GM19468 (cell line): ENCODE results near the gene CAMTA1.

ENCODE experiments used
- ATAC-seq: cut with Tn5 transposase; IDR thresholded peaks from one replicate; pipeline ENCODE4 v1.9.1; 2021; ENCODE audit warnings: mild to moderate bottlenecking, moderate library complexity, moderate number of reproducible peaks; ENCODE audit not compliant: unreplicated experiment; ENCODE audit errors: extremely low read depth

The CAMTA1 gene

GRCh38 chr1:7578206-7578605 is 793.0 kb downstream of the CAMTA1 start:
- ATAC-seq, result no peak

GRCh38 chr1:7579016-7579415 is 793.8 kb downstream of the CAMTA1 start:
- ATAC-seq, result no peak

- ATAC-seq, result no peak
Observed at GRCh38 chr1:7579831-7580804, 794.9 kb downstream of the CAMTA1 start.

GRCh38 chr1:7580923-7581753 is 795.9 kb downstream of the CAMTA1 start:
- ATAC-seq, result no peak

GRCh38 chr1:7581754-7582459 is 796.7 kb downstream of the CAMTA1 start:
- ATAC-seq, result no peak

- no peak for ATAC-seq
Observed at GRCh38 chr1:7582460-7582972, 797.3 kb downstream of the CAMTA1 start.

GRCh38 chr1:7583291-7584096 is 798.2 kb downstream of the CAMTA1 start:
- no peak for ATAC-seq

GRCh38 chr1:7584157-7584556 is 798.9 kb downstream of the CAMTA1 start:
- no peak for ATAC-seq

- no peak for ATAC-seq
Observed at GRCh38 chr1:7584643-7585042, 799.4 kb downstream of the CAMTA1 start.

- no peak for ATAC-seq
Observed at GRCh38 chr1:7585216-7585907, 800.1 kb downstream of the CAMTA1 start.

- ATAC-seq, result no peak
Observed at GRCh38 chr1:7586031-7586941, 801.0 kb downstream of the CAMTA1 start.

GRCh38 chr1:7587108-7587772 is 802.0 kb downstream of the CAMTA1 start:
- ATAC-seq, result no peak

- no peak for ATAC-seq
Observed at GRCh38 chr1:7587773-7588456, 802.7 kb downstream of the CAMTA1 start.

GRCh38 chr1:7588457-7588827 is 803.2 kb downstream of the CAMTA1 start:
- ATAC-seq, result no peak

- no peak for ATAC-seq
Observed at GRCh38 chr1:7589080-7589735, 804.0 kb downstream of the CAMTA1 start.

GRCh38 chr1:7589774-7590425 is 804.6 kb downstream of the CAMTA1 start:
- no peak for ATAC-seq
